ENCODE data around the gene CCT7. TPM values are rescaled to one million over a fixed set of nuclear protein-coding genes. Genes with fewer than 3 reads are reported as not detected.
A peak's percentile ranks its signal among the peaks of the same experiment; 100 is the strongest.

CCT7 gene
- total and polyA plus RNA-seq, 2 experiments from 2014 or later = 287 to 642 TPM

- no peak for TF ChIP-seq ZNF462 (CRISPR knock-in tag; IDR thresholded peaks at IDR 0.05)
- TF ChIP-seq CREB1 (CRISPR knock-in tag; IDR thresholded peaks at IDR 0.05; ENCODE audit: low read depth) = no peak
- TF ChIP-seq ETS1 (IDR thresholded peaks at IDR 0.05) = no peak
These were observed 19.3 kb downstream of the CCT7 start (continued) for GRCh38 chr2:73253400-73253799.

GRCh38 chr2:73253901-73254300 is 19.8 kb downstream of the CCT7 start:
- Histone ChIP-seq H4K20me1 (replicated peaks; ENCODE audit: insufficient read depth) (peaks cover 34% of the 10 kb centered on the region), H3K36me3 (ENCODE audit: insufficient read depth) (peaks cover 13% of the 10 kb centered on the region), H3K79me2 (replicated peaks; ENCODE audit: insufficient read depth) (no peaks in the 10 kb centered on the region), H3K4me1 (ENCODE audit: insufficient read depth) (peaks cover 5% of the 10 kb centered on the region; the same call in 1 of the 2 replicates), H2AFZ (no peak overlapping the region), H3K9me2 (ENCODE audit: insufficient read depth) (no peaks in the 10 kb centered on the region), H3K4me2 (no peak overlapping the region), H3K27ac (ENCODE audit: low read depth) (no peak overlapping the region), H3F3A (replicated peaks; ENCODE audit: low read depth) (peaks cover 11% of the 10 kb centered on the region; the same call in 1 of the 2 replicates), H3K27me3 (ENCODE audit: insufficient read depth) (no peaks in the 10 kb centered on the region), H3K4me3 (no peak overlapping the region)
- Mint-ChIP-seq H3K36me3 (ENCODE audit: low read depth) (peaks cover 51% of the 10 kb centered on the region), H3K4me3 (no peak overlapping the region), H3K27me3 (ENCODE audit: insufficient read depth, low read depth, poor library complexity) (peaks cover 8% of the 10 kb centered on the region), H3K4me1 (peaks cover 18% of the 10 kb centered on the region; the same call in 2 of the 3 replicates), H3K27ac (no peak overlapping the region), H3K9me3 (no peaks in the 10 kb centered on the region)
- ATAC-seq (peak; percentile 5; the same call in 1 of the 3 replicates), DNase-seq (ENCODE audit: low spot score) (no peak)
- TF ChIP-seq NANOG (IDR thresholded peaks at IDR 0.05; ENCODE audit: borderline replicate concordance) (no peak), EZH2phosphoT487 (IDR thresholded peaks at IDR 0.05; ENCODE audit: unreplicated experiment) (no peak), EZH2 (IDR thresholded peaks at IDR 0.05; ENCODE audit: low read depth, unreplicated experiment) (no peak), ZNF331 (CRISPR knock-in tag; IDR thresholded peaks at IDR 0.05; ENCODE audit: low read depth) (no peak), STAT1 (IDR thresholded peaks at IDR 0.05; ENCODE audit: unreplicated experiment) (no peak), CTCF (conservative IDR thresholded peaks at IDR 0.05; ENCODE audit: low read depth in 2 of 2) (no peak), REST (IDR thresholded peaks at IDR 0.05; ENCODE audit: unreplicated experiment) (no peak), ZNF114 (CRISPR knock-in tag; IDR thresholded peaks at IDR 0.05) (no peak), ETS1 (IDR thresholded peaks at IDR 0.05) (no peak), POLR2AphosphoS5 (IDR thresholded peaks at IDR 0.05; ENCODE audit: low read depth) (no peak)
